HL-60/S4 treated with retinoic acid at 250 ng/mL for 4 days and 3 days (cell line): ENCODE results near the gene STAT5A.
"Not testable (repeated sequence)": the region's sequence is repeated elsewhere in the genome, so short reads cannot be mapped to it uniquely, and the experiment has no call there.

Experiments
- in situ Hi-C: fragments of 300-500 bp; cut with MboI; formaldehyde crosslinking; loops from 2 replicates; pipeline ENCODE4 v1.7.0; 2022; ENCODE audit warnings: low sequenced_read_pairs

STAT5A gene

DNA sequence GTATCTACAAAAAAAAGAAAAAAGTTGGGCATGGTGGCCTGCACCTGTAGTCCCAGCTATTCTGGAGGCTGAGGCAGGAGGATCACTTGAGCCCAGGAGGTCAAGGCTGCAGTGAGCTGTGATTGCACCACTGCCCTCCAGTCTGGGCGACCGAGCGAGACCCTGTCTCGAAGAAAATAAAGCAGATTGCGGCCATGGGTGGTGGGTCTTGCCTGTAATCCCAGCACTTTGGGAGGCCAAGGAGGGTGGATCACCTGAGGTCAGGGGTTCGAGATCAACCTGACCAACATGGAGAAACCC, 16.7 kb downstream of the STAT5A start:
- in situ Hi-C loops = not testable (repeated sequence)

GRCh38 chr17:42305543-42306384, 17.5 kb downstream of the STAT5A start:
- in situ Hi-C loops = no loop called here

DNA sequence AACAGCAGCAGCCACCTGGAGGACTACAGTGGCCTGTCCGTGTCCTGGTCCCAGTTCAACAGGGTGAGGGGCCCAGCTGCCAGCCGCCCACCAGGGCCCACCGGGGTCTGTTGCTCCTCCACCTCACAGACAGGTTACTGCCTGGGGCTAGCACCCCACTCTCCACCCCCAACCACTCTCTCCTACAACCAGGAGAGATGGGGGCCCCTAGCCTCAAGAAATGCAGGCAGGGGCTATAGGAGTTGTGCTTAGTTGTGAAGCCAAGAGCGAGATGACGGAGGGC, 18.0 kb downstream of the STAT5A start:
- in situ Hi-C loops = no loop called here

DNA sequence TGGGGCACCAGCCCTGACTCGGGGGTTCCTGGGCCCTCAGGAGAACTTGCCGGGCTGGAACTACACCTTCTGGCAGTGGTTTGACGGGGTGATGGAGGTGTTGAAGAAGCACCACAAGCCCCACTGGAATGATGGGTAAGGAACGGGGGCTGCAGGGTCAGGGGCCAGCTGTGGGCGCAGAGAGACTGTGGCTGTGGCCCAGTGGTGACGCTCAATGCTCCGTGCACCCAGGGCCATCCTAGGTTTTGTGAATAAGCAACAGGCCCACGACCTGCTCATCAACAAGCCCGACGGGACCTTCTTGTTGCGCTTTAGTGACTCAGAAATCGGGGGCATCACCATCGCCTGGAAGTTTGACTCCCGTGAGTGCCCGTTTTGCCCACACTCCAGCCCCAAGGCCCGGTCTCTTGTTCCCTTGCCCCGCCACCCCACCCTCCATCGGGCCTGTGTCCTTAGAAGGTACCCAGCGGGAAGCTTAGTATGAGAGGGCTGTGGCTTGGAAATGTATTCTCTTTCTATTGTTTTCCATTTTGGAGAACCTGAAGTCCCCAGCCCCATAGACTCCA, 19.1 kb downstream of the STAT5A start:
- in situ Hi-C loops = no loop called here

DNA sequence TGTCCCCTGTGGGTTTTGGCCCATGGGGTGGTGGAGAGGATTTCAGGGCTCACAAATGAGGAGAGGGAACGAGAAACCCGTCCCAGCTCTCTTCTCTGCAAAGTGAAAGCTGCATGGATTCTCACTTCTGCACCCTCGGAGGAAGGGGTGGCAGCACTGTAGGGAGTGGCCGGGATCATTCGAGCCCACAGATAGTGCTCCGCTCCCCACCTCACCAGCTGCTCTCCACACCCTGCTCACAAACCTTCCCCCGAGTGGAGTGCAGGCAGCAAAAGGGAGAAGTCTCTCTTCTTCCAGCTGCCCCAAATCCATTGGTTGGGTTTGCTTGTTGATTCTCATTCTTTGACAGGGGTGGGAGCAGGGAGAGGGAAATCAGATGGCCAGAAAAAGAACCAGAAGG, 20.1 kb downstream of the STAT5A start:
- in situ Hi-C loops = no loop called here

- in situ Hi-C loops = no loop called here
Measured at GRCh38 chr17:42309142-42309541, 20.8 kb downstream of the STAT5A start.

DNA sequence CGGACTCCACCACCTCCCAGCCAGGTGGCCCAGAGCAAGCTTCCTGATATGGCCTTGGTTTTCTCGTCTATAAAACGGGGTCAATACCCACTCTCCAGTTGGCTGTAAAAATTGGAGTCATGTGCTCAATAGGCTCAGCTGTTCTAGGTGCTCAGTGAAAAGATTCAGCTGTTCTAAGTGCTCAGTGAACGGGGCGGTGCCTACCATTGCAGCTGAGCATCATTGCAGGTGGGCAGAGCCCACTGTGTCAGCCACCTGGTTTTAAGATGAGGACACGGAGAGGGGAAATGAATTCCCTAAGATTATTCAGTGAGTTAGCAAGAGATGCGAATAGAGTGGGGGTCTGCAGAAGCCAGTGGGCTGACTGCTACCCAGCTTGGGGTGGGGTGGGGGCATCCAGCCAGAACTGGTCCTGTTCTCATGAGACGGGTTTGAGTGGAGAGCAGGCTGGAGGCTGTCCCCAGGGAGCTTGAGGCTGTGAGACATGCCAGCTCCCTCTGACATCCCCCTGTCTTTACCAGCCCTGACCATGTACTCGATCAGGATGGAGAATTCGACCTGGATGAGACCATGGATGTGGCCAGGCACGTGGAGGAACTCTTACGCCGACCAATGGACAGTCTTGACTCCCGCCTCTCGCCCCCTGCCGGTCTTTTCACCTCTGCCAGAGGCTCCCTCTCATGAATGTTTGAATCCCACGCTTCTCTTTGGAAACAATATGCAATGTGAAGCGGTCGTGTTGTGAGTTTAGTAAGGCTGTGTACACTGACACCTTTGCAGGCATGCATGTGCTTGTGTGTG, 21.9 kb downstream of the STAT5A start:
- in situ Hi-C loops = no loop called here

DNA sequence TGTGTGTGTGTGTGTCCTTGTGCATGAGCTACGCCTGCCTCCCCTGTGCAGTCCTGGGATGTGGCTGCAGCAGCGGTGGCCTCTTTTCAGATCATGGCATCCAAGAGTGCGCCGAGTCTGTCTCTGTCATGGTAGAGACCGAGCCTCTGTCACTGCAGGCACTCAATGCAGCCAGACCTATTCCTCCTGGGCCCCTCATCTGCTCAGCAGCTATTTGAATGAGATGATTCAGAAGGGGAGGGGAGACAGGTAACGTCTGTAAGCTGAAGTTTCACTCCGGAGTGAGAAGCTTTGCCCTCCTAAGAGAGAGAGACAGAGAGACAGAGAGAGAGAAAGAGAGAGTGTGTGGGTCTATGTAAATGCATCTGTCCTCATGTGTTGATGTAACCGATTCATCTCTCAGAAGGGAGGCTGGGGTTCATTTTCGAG, 22.5 kb downstream of the STAT5A start:
- in situ Hi-C loops = no loop called here

DNA sequence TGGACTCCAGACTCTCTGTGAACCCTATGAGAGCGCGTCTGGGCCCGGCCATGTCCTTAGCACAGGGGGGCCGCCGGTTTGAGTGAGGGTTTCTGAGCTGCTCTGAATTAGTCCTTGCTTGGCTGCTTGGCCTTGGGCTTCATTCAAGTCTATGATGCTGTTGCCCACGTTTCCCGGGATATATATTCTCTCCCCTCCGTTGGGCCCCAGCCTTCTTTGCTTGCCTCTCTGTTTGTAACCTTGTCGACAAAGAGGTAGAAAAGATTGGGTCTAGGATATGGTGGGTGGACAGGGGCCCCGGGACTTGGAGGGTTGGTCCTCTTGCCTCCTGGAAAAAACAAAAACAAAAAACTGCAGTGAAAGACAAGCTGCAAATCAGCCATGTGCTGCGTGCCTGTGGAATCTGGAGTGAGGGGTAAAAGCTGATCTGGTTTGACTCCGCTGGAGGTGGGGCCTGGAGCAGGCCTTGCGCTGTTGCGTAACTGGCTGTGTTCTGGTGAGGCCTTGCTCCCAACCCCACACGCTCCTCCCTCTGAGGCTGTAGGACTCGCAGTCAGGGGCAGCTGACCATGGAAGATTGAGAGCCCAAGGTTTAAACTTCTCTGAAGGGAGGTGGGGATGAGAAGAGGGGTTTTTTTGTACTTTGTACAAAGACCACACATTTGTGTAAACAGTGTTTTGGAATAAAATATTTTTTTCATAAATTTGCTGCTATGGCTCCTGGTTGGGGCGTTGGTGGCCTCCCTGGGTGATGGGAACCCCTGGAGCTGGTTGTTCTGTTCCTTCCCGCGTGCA, 23.1 kb downstream of the STAT5A start:
- in situ Hi-C loops = no loop called here

GRCh38 chr17:42312035-42312284, 23.7 kb downstream of the STAT5A start:
- in situ Hi-C loops = no loop called here

GRCh38 chr17:42312285-42313130, 24.2 kb downstream of the STAT5A start:
- in situ Hi-C loops = no loop called here

- in situ Hi-C loops = no loop called here
Measured at GRCh38 chr17:42313389-42313772, 25.1 kb downstream of the STAT5A start.

DNA sequence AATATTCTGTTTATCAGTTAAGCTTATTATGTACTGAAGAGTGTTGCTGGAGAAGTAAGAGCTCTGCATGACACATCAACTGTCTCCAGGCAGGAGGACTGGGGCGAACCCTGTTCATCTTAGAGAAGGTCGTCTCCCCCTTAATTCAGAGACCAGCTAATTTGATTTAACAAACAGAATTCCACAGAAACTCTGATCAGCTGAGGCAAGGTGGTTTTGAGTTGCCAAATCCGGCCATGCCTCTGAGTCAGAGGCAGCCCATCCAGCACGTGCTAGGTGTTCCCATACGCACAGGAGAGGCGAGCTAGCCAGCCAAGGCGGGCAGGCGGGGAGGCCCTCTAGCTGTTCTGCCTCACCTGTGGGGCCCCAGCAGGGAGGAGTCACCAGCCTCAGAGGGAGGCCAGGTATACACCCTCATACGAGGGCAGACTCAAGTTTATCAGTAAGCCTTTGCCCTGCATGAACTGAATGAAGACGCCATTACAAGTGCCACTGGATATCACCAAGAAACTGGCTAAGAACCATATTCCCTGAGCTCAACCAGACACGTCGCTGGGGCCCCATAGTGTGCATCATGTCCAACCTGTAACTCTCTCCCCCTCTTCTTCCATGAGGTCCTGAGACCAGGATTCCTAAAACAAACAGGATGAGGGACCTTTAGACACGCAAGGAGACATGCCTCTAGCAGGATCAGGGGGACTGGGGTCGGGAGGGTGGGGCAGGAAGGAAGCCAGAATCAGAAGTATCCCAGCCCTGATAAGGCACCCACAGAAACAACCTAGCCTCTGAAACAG, 25.7 kb downstream of the STAT5A start:
- in situ Hi-C loops = no loop called here

GRCh38 chr17:42315402-42316156, 27.3 kb downstream of the STAT5A start:
- in situ Hi-C loops = no loop called here

DNA sequence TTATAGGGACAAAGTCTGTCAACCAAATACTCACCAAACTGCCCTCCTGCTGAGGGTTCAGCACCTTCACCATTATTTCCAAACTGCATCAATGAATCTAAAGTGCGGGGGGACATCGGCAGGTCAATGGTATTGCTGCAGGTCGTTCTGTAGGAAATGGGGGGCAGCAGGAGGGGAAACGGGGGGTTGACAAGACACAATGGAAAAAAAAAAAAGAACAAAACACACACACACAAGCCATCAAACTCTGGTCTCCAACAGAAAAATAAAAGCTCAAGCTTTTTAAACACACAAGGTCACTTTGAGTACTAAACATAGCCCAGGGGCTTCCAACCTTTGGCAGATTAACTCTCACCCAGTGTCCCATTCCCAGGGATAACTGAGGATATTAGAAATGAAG, 28.5 kb downstream of the STAT5A start:
- in situ Hi-C loops = no loop called here

DNA sequence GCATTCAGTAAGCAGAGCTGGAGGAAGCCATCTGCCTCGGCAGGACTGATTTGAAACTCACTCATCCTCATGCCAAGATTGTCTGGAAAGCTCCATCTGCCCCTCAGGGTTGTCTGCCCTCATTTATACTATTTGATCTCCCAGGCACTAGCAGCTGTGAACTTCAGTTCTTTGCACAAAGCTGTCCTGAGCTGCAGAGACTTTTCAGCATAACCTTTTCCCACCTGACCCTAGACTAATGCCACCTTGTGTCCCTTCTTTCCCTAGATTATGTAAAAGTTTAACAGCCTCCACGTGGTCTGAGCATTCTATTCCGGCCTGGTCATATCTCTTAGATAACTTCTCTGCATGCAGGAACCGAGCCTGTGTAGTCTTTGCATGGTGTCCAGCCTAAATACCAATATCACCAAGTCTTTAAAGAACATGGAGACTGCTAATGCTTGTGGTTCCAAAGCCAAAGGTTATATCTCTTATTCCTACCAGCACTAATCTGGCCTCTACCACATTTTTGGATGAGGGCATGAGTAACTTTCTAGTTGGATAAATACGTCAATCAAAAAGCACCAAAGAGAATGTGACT, 29.1 kb downstream of the STAT5A start:
- in situ Hi-C loops = no loop called here

DNA sequence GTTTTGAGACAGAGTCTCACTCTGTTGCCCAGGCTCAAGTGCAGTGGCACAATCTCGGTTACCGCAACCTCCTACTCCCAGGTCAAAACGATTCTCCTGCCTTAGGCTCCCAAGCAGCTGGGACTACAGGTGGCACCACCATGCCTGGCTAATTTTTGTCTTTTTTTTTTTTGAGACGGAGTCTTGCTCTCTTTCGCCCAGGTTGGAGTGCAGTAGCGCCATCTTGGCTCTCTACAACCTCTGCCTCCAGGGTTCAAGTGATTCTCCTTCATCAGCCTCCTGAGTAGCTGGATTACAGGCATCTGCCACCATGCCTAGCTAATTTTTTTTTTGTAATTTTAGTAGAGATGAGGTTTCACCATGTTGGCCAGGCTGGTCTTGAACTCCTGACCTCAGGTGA, 29.7 kb downstream of the STAT5A start:
- in situ Hi-C loops = not testable (repeated sequence)

GRCh38 chr17:42321555-42321954, 33.3 kb downstream of the STAT5A start:
- in situ Hi-C loops = loop anchor here (5.0 to 10.0 kb wide), 2 partner anchors 81 to 203 kb away; no protein-coding TSS in a partner anchor
